Mucosa of descending colon (tissue), 3 donors: Measurements from ENCODE around the gene EDN2. TPM values are rescaled to one million over a fixed set of nuclear protein-coding genes. Genes with fewer than 3 reads are reported as not detected.

Source experiments
- ATAC-seq: fragments of 200-7000 bp; cut with Tn5 transposase; one replicate; pipeline ENCODE4 v1.9.1; 2020; ENCODE audit warnings: mild to moderate bottlenecking, moderate library complexity
- DNase-seq, 3 donors: peaks; one replicate each; pipeline ENCODE4 v3.0.0-alpha.2; 2020
- H3K36me3 ChIP-seq: fragments of 200-600 bp; one replicate; pipeline ENCODE4 v1.8.0; 2021; ENCODE audit warnings: low read depth, mild to moderate bottlenecking
- H3K4me1 ChIP-seq: fragments of 200-600 bp; one replicate; pipeline ENCODE4 v1.8.0; 2021; ENCODE audit warnings: low read depth, mild to moderate bottlenecking
- H3K4me3 ChIP-seq: fragments of 200-600 bp; one replicate; pipeline ENCODE4 v1.8.0; 2021; ENCODE audit warnings: mild to moderate bottlenecking
- H3K9me3 ChIP-seq: fragments of 200-600 bp; one replicate; pipeline ENCODE4 v1.8.0; 2021; ENCODE audit warnings: mild to moderate bottlenecking
- intact Hi-C, 2 donors: fragments of 100-400 bp; cut with DNase I in 1 of 2; cut with micrococcal nuclease in 1 of 2; formaldehyde crosslinking; loops; one replicate each; pipeline versions ENCODE4 v1.11.0 to v1.11.1; 2022; cut with DNase I, micrococcal nuclease
- total RNA-seq, 3 donors: library from RNA; stranded (reverse); fragmentation: NEBNext Ultra II Directional in 2 of 3; extraction: Animal tissue kit (Norgen Biotek cat#: 25700) in 2 of 3; gene quantifications; one replicate each; pipeline versions ENCODE4 v1.2.1 to v1.2.4, GENCODE V29; 2021 to 2023
- TF ChIP-seq, protein P1 (sequence below): fragments of 200-600 bp; IDR thresholded peaks from one replicate; pipeline ENCODE4 v1.8.0; 2022; ENCODE audit warnings: antibody characterized with exemption, mild to moderate bottlenecking
- donor health status: DM: no; HTN: no; CAD: no; lungs with moderate emphysema.
- donor health status: DM: no; HTN: no; CAD: no.
- donor health status: DM: no; HTN: yes; CAD: no.

The EDN2 gene
- total RNA-seq, 3 donors from 2014 or later, result 1.6 to 5.8 (median 2.0) TPM

DNA sequence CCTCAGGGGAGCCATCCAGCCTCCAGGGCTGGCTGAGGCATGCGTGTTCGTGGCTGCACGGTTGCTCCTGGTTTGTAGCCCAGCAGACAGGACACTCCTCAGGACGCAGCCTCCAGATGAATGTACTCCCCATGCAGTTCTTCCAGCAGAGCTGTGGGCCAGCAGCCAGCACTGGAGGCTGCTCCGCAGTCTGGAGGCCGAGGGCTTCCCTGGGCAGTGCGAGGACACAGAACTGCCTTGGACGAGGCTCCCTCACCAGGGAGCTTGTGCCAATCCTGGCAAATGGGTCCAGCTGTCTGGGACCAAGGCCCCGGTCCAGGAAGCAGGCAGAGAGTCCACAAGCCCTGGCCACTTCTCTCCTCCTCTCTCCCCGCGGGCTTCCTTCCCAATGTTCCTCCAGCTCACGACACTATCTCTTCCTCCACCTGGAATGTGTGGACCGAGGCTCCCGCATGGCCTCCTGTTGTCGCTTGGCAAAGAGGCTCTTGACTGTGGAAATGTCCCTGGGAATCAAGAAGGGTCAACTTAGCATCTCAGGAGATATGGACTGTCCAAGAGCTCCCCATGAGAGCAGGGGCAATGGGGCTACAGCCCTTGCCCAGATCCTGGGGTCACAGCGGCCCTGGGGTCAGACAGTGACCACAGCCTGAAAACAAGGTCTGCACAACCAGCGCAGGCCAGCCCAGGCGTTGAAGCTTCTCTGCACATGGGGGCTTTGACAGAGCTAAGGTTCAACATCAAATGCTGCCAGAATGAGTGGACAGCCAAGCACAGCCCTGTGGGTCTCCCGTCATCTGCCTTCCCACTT lies 5.3 kb downstream of the EDN2 start:
- H3K4me1 ChIP-seq, result peaks cover 41% of the 10 kb centered on the region

DNA sequence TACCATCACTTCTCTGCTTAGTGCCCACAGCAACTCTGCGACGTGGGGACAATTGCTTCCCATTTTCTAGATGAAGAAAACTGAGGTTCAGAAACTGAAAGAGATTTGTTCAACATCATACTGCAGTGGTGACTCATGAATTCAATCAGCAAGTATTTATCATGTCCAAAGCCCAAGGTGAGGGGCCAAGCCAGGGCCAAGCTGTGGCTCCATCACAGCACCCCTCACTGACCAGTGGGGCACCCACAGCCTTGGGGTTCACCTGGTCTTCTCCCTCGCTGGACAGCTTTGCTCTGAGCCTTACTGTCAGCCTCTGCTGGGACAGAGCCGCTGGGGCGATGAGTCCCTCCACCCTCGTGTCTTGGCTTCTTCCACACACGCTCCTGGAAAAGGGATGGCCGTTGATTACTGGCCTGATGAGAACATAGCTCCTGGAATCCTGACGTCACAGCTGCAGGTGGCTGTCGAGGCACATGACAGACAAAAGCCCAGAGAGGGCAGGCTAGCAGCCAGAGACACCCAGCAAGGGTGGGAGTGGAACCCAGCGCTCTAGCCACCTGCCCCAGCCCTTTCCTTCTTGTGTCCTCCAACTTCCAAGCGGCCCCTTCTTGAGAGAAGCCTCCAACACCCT lies 6.2 kb downstream of the EDN2 start:
- Histone ChIP-seq H3K4me1 (peaks cover 31% of the 10 kb centered on the region), H3K9me3 (no peaks in the 10 kb centered on the region), H3K36me3 (no peaks in the 10 kb centered on the region), H3K4me3 (no peak overlapping the region)
- intact Hi-C loops, result no loop called here
- TF ChIP-seq, protein P1, sequence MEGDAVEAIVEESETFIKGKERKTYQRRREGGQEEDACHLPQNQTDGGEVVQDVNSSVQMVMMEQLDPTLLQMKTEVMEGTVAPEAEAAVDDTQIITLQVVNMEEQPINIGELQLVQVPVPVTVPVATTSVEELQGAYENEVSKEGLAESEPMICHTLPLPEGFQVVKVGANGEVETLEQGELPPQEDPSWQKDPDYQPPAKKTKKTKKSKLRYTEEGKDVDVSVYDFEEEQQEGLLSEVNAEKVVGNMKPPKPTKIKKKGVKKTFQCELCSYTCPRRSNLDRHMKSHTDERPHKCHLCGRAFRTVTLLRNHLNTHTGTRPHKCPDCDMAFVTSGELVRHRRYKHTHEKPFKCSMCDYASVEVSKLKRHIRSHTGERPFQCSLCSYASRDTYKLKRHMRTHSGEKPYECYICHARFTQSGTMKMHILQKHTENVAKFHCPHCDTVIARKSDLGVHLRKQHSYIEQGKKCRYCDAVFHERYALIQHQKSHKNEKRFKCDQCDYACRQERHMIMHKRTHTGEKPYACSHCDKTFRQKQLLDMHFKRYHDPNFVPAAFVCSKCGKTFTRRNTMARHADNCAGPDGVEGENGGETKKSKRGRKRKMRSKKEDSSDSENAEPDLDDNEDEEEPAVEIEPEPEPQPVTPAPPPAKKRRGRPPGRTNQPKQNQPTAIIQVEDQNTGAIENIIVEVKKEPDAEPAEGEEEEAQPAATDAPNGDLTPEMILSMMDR, result no peak
- DNase-seq (peak in 2 of 3 donors; percentile 22 to 26), ATAC-seq (no peak)

More for the DNA sequence above, 5.3 kb downstream of the EDN2 start:
- no peaks in the 10 kb centered on the region for H3K36me3 ChIP-seq
- intact Hi-C loops, result no loop called here
- ATAC-seq (no peak), DNase-seq (peak in 2 of 3 donors; percentile 44)
- TF ChIP-seq, protein P1, result no peak
- H3K9me3 ChIP-seq, result no peaks in the 10 kb centered on the region
- H3K4me3 ChIP-seq, result no peak overlapping the region

DNA sequence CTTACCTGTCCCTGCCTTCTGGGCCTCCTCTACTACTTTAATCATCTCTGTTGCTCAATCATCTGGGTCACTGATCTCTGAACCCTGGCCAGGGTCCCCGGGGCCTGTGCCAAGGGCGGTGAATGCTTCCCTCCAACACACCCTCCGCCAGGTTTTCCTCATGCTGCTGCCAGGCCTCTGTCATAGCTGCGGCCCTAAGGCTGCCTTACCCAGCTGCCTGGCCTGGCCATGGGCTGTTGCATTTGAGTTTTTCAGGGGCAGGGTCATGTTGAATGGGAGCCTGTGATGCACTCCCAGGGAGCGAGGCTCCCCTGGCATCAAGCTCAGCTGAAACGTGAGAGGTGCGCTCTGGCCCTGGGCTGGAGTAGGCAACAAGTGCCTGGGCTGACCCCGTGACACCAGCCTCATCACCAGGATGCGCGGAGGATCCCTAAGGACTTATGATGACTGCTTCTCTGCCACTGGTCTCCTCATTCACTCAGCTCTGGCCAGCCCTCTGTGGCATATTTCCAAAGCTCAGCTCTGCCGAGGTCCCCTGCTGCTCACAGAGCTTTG lies 7.6 kb downstream of the EDN2 start:
- Histone ChIP-seq H3K4me1 (peaks cover 18% of the 10 kb centered on the region), H3K9me3 (no peaks in the 10 kb centered on the region), H3K36me3 (no peaks in the 10 kb centered on the region), H3K4me3 (no peak overlapping the region)
- TF ChIP-seq, protein P1, result no peak
- ATAC-seq, result peak; percentile 93
- DNase-seq, result peak; percentile 85 to 90 (median 89)
- intact Hi-C loops, result no loop called here

DNA sequence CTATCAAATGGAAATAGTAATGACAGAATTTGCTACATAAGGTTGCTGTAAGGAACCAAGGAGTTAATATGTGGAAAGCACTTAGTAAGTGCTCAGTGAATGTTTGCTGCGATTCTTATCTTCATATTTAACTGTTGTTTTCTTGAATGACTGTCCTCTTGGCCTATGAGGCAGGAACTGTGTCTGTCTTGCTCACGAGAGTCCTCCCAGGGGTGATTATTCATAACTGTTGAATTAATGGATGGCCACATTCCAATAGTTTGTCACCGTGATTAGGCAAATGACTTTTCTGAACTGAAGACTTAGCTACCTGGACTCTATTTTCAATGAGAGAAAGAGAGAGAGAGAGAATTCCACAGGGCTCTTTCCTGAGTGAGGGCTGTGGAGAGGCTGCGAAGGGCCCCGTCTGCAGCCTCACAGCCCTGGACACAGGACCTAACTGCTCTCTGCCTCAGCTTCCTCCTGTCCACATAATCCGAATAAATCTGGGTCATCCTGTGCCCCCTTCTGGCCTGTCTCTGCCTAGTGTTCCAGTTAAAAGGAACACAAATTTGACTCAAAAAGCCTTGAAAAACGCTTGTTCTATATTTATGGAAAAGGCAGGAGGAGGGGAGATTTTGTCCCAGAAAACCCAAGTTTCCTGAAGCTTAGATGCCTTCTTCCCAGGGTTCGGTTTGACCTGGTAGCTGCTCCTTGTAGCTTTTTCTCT lies 8.5 kb downstream of the EDN2 start:
- TF ChIP-seq, protein P1, result no peak
- DNase-seq (no peak), ATAC-seq (no peak)
- intact Hi-C loops, result no loop called here
- Histone ChIP-seq H3K36me3 (no peaks in the 10 kb centered on the region), H3K9me3 (no peaks in the 10 kb centered on the region), H3K4me3 (no peak overlapping the region), H3K4me1 (peaks cover 15% of the 10 kb centered on the region)

DNA sequence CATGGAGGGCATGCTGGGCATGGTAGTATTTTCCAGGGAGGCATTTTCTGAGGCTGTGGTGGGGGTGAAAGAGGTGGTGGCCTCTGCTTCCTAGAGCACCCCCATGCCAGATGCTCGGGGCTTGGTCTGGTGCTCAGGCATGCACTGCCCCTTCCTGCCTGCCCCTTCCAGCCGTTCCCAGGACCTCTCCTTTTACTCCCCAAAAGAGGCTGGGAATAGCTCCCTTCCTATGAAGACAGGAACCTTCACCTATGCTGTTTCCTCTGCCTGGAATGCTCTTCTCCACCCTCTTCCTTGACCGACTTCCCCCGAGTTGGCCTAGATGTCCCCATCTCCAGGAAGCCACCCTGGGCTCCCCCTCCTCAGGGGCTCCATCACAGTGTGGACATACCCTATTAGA lies 9.1 kb downstream of the EDN2 start:
- peak in 2 of 3 donors; percentile 25 to 28 for DNase-seq
- no peak for ATAC-seq
- peaks cover 15% of the 10 kb centered on the region for H3K4me1 ChIP-seq
- no peaks in the 10 kb centered on the region for H3K36me3 ChIP-seq
- no peak overlapping the region for H3K4me3 ChIP-seq
- no peaks in the 10 kb centered on the region for H3K9me3 ChIP-seq
- TF ChIP-seq, protein P1, result no peak
- intact Hi-C loops, result no loop called here
